ENCODE data around the gene AFG1L.

Gene AFG1L

GRCh38 chr6:108464418-108465097, 169.7 kb downstream of the AFG1L start:
- Mint-ChIP-seq H3K9me3 (ENCODE audit: low read depth) (no peaks in the 10 kb centered on the region), H3K4me1 (ENCODE audit: low read depth) (no peaks in the 10 kb centered on the region), H3K27ac (no peak overlapping the region), H3K4me3 (no peak overlapping the region), H3K27me3 (no peaks in the 10 kb centered on the region), H3K36me3 (peaks cover 6% of the 10 kb centered on the region)

- no peak overlapping the region for H3K4me3 Mint-ChIP-seq
- H3K36me3 Mint-ChIP-seq, result peaks cover 6% of the 10 kb centered on the region
- no peaks in the 10 kb centered on the region for H3K27me3 Mint-ChIP-seq
- H3K9me3 Mint-ChIP-seq (ENCODE audit: low read depth), result no peaks in the 10 kb centered on the region
- H3K4me1 Mint-ChIP-seq (ENCODE audit: low read depth), result no peaks in the 10 kb centered on the region
- H3K27ac Mint-ChIP-seq, result no peak overlapping the region
Measured at GRCh38 chr6:108465098-108465495, 170.2 kb downstream of the AFG1L start.

DNA sequence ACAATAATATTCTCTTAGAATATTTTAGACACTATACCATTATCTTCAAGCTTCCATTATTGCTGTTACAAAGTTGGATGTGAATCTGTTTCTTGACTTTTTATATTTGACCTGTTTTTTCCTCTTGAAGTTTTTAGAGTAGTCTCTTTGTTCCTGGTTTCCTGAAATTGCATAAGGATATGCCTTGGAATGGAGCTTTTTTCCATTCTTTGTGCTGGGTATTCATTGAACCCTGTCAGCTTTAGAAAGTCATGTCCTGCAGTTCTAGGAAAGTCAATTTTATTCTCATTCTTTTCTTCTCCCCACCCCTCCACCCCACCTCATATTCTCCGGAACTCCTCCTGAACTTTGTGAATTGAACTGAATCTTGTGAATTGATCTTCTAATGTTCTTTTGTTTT, 173.5 kb downstream of the AFG1L start:
- Mint-ChIP-seq H3K27ac (no peak overlapping the region), H3K4me1 (ENCODE audit: low read depth) (no peaks in the 10 kb centered on the region), H3K4me3 (no peak overlapping the region), H3K9me3 (ENCODE audit: low read depth) (no peaks in the 10 kb centered on the region), H3K27me3 (no peaks in the 10 kb centered on the region), H3K36me3 (peaks cover 8% of the 10 kb centered on the region)

DNA sequence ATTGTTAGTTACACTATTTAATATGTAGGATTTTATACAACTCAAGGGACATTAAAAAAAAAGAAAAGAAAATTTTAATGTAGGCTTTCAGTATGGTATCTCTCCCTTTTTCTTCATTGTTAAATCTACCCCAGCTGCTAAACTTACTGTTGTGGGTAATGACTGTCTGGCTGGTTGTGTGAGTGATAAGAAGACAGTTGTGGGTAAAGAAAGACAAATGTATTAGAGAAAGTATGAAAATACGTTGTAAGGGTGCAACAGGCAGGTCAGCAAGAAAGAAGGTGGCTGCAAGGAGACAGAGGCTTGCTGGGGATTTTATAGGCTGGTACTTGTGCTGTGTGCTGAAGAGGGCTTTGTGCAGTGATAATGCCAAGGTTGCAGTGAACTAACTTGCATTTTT, 174.5 kb downstream of the AFG1L start:
- H3K27ac Mint-ChIP-seq, result no peak overlapping the region
- peaks cover 8% of the 10 kb centered on the region for H3K36me3 Mint-ChIP-seq
- no peaks in the 10 kb centered on the region for H3K27me3 Mint-ChIP-seq
- H3K9me3 Mint-ChIP-seq (ENCODE audit: low read depth), result no peaks in the 10 kb centered on the region
- no peaks in the 10 kb centered on the region for H3K4me1 Mint-ChIP-seq (ENCODE audit: low read depth)
- H3K4me3 Mint-ChIP-seq, result no peak overlapping the region

GRCh38 chr6:108473197-108473596, 178.3 kb downstream of the AFG1L start:
- H3K9me3 Mint-ChIP-seq (ENCODE audit: low read depth), result no peaks in the 10 kb centered on the region
- peaks cover 18% of the 10 kb centered on the region for H3K36me3 Mint-ChIP-seq
- no peak overlapping the region for H3K4me3 Mint-ChIP-seq
- H3K4me1 Mint-ChIP-seq (ENCODE audit: low read depth), result no peaks in the 10 kb centered on the region
- H3K27ac Mint-ChIP-seq, result no peak overlapping the region
- H3K27me3 Mint-ChIP-seq, result no peaks in the 10 kb centered on the region

GRCh38 chr6:108476376-108476775, 181.5 kb downstream of the AFG1L start:
- no peaks in the 10 kb centered on the region for H3K27me3 Mint-ChIP-seq
- H3K9me3 Mint-ChIP-seq (ENCODE audit: low read depth), result no peaks in the 10 kb centered on the region
- H3K27ac Mint-ChIP-seq, result no peak overlapping the region
- peaks cover 35% of the 10 kb centered on the region for H3K36me3 Mint-ChIP-seq
- H3K4me3 Mint-ChIP-seq, result no peak overlapping the region
- no peaks in the 10 kb centered on the region for H3K4me1 Mint-ChIP-seq (ENCODE audit: low read depth)

DNA sequence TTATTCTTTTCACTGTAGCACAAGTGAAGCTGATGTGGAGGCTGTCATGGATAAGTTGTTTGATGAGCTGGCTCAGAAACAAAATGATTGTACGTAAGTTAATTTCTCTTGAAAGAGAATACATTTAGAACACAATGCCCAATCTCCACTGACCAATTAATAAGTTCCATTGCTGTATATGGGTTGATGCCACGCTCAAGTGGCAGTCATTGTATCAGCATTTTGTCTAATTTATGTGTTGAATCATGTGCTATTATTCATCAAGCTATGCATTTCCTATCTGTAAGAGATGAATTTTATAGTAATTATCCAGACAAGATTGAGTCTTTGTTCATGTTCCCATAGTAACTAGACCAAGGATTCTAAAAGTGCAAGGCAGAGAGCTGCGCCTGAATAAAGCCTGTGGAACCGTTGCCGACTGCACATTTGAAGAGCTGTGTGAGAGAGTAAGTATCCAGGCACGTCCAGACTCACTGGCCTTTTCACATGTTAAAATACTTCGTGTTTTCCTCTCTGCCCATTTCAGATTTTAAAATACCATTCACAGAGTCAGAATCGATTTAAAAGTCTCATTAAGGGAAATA, 182.1 kb downstream of the AFG1L start:
- no peaks in the 10 kb centered on the region for H3K9me3 Mint-ChIP-seq (ENCODE audit: low read depth)
- H3K4me3 Mint-ChIP-seq, result no peak overlapping the region

DNA sequence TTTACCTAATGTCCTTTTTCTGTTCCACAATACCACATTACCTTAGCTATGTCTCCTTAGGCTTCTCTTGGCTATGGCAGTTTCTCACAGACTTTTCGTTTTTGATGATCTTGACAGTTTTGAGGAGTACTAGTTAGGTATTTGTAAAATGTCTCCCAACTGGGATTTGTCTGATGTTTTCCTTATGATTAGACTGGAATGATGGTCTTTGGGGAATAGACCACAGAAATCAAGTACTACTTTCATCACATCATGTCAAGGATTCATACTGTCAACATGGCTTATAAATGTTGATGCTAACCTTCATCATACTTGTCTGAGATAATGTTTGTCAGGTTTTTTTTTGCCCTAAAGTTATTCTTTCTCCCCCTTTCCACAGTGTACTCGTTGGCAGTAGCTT, 187.7 kb downstream of the AFG1L start:
- no peaks in the 10 kb centered on the region for H3K27me3 Mint-ChIP-seq

More for the DNA sequence above, 182.1 kb downstream of the AFG1L start:
- H3K27ac Mint-ChIP-seq, result no peak overlapping the region
- no peaks in the 10 kb centered on the region for H3K27me3 Mint-ChIP-seq
- peaks cover 37% of the 10 kb centered on the region for H3K36me3 Mint-ChIP-seq
- H3K4me1 Mint-ChIP-seq (ENCODE audit: low read depth), result no peaks in the 10 kb centered on the region

GRCh38 chr6:108484016-108484415, 189.2 kb downstream of the AFG1L start:
- Mint-ChIP-seq H3K4me3 (no peak overlapping the region), H3K9me3 (ENCODE audit: low read depth) (peaks cover 6% of the 10 kb centered on the region), H3K36me3 (peaks cover 38% of the 10 kb centered on the region), H3K27me3 (no peaks in the 10 kb centered on the region), H3K4me1 (ENCODE audit: low read depth) (no peaks in the 10 kb centered on the region), H3K27ac (no peak overlapping the region)

More for the DNA sequence above, 187.7 kb downstream of the AFG1L start:
- no peak overlapping the region for H3K4me3 Mint-ChIP-seq
- no peak overlapping the region for H3K27ac Mint-ChIP-seq
- H3K4me1 Mint-ChIP-seq (ENCODE audit: low read depth), result no peaks in the 10 kb centered on the region
- peaks cover 38% of the 10 kb centered on the region for H3K36me3 Mint-ChIP-seq
- H3K9me3 Mint-ChIP-seq (ENCODE audit: low read depth), result peaks cover 6% of the 10 kb centered on the region

DNA sequence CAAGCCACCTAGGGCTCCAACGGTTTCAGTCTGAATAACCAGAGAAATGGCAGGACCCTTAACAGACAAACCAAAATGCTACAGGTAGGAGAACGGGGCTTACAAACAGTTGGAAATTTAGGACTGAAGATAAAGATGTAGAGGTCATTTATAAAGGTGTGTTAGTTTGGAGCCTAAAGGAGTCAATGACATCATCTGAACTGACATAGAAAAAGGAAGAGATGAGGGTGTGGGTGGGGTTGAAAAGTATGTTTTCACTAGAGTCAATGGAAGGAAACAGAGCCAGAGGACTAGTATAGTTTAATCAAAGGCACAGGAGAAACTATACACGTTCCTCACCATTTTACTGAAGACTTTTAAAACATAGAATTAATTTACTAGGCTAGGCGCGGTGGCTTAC, 194.8 kb downstream of the AFG1L start:
- no peaks in the 10 kb centered on the region for H3K9me3 Mint-ChIP-seq (ENCODE audit: low read depth)
- peaks cover 4% of the 10 kb centered on the region for H3K36me3 Mint-ChIP-seq
- no peaks in the 10 kb centered on the region for H3K27me3 Mint-ChIP-seq
- no peaks in the 10 kb centered on the region for H3K4me1 Mint-ChIP-seq (ENCODE audit: low read depth)
- H3K4me3 Mint-ChIP-seq, result no peak overlapping the region
- H3K27ac Mint-ChIP-seq, result no peak overlapping the region

DNA sequence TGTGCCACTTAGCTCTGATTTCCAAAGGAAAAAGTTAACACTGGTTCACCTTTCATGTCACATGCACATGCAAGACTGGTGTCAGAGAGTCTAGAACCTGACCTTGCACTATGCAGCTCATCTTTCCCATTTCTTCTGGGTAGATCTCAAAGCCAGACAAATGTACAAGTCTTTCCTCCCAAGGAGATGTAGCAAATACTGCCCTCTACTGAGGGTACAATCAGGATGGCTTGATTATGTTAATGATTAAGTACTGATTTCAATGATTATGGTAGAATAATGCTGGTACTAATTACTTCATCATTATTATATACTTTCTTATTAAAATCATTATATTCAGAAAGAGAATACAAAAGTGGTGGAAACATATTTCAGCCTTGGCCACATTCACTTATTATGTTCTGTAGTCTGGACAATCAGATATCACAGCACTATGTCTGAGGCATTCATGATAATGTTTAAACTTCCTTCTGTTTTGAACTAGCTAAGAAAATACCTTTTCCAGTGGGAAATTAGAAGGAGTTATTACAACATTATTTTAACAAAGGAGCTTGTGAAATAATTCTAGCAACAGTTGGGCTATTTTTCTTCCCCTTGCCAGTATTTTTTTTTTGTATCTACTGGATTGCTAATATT, 197.4 kb downstream of the AFG1L start:
- H3K27me3 Mint-ChIP-seq, result no peaks in the 10 kb centered on the region
- no peak overlapping the region for H3K4me3 Mint-ChIP-seq

GRCh38 chr6:108494434-108494833, 199.6 kb downstream of the AFG1L start:
- Mint-ChIP-seq H3K36me3 (no peaks in the 10 kb centered on the region), H3K27me3 (no peaks in the 10 kb centered on the region), H3K9me3 (ENCODE audit: low read depth) (no peaks in the 10 kb centered on the region), H3K4me3 (no peak overlapping the region), H3K27ac (no peak overlapping the region), H3K4me1 (ENCODE audit: low read depth) (no peaks in the 10 kb centered on the region)

More for the DNA sequence above, 197.4 kb downstream of the AFG1L start:
- H3K36me3 Mint-ChIP-seq, result peaks cover 4% of the 10 kb centered on the region
- H3K27ac Mint-ChIP-seq, result no peak overlapping the region
- no peaks in the 10 kb centered on the region for H3K4me1 Mint-ChIP-seq (ENCODE audit: low read depth)
- H3K9me3 Mint-ChIP-seq (ENCODE audit: low read depth), result no peaks in the 10 kb centered on the region

DNA sequence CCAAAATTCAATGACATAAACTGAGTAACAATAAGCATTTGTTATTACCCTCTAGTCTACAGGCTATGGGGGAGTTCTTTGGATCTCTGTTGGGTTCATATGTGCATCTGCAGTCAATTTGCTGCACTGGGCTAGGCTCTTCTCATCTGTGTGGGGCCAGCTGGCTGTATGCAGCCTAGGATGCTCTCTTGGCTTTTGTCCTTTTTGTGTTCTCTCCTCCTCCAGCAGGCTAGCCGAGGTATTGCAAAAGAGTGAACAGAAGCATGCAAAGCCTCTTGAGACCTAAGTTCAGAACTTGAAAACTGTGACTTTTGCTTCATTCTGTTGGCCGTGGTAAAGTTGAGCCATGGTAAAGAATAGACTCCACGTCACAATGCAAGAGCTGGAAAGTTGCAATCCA, 203.0 kb downstream of the AFG1L start:
- Mint-ChIP-seq H3K4me3 (no peak overlapping the region), H3K27me3 (no peaks in the 10 kb centered on the region), H3K27ac (no peak overlapping the region), H3K36me3 (peaks cover 9% of the 10 kb centered on the region), H3K9me3 (ENCODE audit: low read depth) (no peaks in the 10 kb centered on the region), H3K4me1 (ENCODE audit: low read depth) (no peaks in the 10 kb centered on the region)

DNA sequence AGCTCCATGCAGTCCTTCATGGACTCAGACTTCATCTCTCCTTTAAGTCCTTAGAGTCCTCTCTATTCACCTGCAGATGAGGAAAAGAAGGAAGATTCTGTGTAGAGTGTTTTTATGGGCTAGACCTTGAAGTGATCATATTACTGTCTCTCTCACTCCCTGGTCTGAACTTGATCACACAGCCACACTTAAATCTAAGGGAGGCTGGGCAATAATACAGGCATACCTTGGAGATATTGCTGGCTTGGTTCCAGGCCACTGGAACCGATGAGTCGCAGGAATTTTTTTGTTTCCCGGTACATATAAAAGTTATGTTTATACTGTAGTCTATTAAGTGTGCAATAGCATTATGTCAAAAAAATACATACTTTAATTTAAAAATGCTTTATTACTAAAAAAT, 206.7 kb downstream of the AFG1L start:
- Mint-ChIP-seq H3K36me3 (peaks cover 17% of the 10 kb centered on the region), H3K4me1 (ENCODE audit: low read depth) (no peaks in the 10 kb centered on the region), H3K27me3 (no peaks in the 10 kb centered on the region), H3K4me3 (no peak overlapping the region), H3K9me3 (ENCODE audit: low read depth) (peaks cover 5% of the 10 kb centered on the region), H3K27ac (no peak overlapping the region)

DNA sequence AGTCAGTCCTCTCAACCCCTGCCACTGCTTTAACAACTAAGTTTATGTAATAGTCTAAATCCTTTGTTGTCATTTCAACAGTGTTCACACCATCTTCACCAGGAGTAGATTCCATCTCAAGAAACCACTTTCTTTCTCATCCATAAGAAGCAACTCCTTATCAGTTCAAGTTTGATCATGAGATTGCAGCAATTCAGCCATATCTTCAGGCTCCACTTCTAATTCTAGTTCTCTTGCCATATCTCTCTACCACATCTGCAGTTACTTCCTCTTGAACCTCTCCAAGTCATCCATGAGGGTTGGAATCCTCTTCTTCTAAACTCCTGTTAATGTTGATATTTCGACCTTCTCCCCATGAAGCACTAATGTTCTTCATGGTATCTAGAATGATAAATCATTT, 208.0 kb downstream of the AFG1L start:
- Mint-ChIP-seq H3K4me1 (ENCODE audit: low read depth) (no peaks in the 10 kb centered on the region), H3K36me3 (peaks cover 17% of the 10 kb centered on the region), H3K27me3 (no peaks in the 10 kb centered on the region), H3K4me3 (no peak overlapping the region), H3K9me3 (ENCODE audit: low read depth) (peaks cover 5% of the 10 kb centered on the region), H3K27ac (no peak overlapping the region)

Data from activated naive CD8-positive, alpha-beta T cell (primary cell).